HG02623 (cell line): ENCODE results near the gene SPNS2.

Experiments
- ATAC-seq: cut with Tn5 transposase; IDR thresholded peaks from one replicate; pipeline ENCODE4 v1.9.1; 2021; ENCODE audit warnings: moderate library complexity; ENCODE audit not compliant: unreplicated experiment

Gene SPNS2

GRCh38 chr17:4535667-4536258, 37.1 kb downstream of the SPNS2 start:
- no peak for ATAC-seq

- no peak for ATAC-seq
These were observed 37.6 kb downstream of the SPNS2 start for GRCh38 chr17:4536259-4536741.

GRCh38 chr17:4536742-4537411, 38.2 kb downstream of the SPNS2 start:
- ATAC-seq: no peak

- no peak for ATAC-seq
These were observed 39.0 kb downstream of the SPNS2 start for GRCh38 chr17:4537451-4538235.

GRCh38 chr17:4538236-4539002, 39.7 kb downstream of the SPNS2 start:
- ATAC-seq: no peak

GRCh38 chr17:4539025-4539424, 40.3 kb downstream of the SPNS2 start:
- ATAC-seq: no peak

- no peak for ATAC-seq
These were observed 41.0 kb downstream of the SPNS2 start for GRCh38 chr17:4539576-4540223.

- ATAC-seq: no peak
These were observed 41.6 kb downstream of the SPNS2 start for GRCh38 chr17:4540224-4540651.

GRCh38 chr17:4540687-4541327, 42.1 kb downstream of the SPNS2 start:
- ATAC-seq: no peak

- ATAC-seq: no peak
These were observed 42.8 kb downstream of the SPNS2 start for GRCh38 chr17:4541328-4542002.

GRCh38 chr17:4542003-4542725, 43.5 kb downstream of the SPNS2 start:
- no peak for ATAC-seq

GRCh38 chr17:4542726-4543191, 44.1 kb downstream of the SPNS2 start:
- no peak for ATAC-seq

GRCh38 chr17:4543557-4544026, 44.9 kb downstream of the SPNS2 start:
- ATAC-seq: no peak

- ATAC-seq: no peak
These were observed 45.7 kb downstream of the SPNS2 start for GRCh38 chr17:4544135-4544950.

GRCh38 chr17:4544951-4545216, 46.2 kb downstream of the SPNS2 start:
- ATAC-seq: no peak

- no peak for ATAC-seq
These were observed 46.7 kb downstream of the SPNS2 start for GRCh38 chr17:4545217-4545951.

- ATAC-seq: no peak
These were observed 48.6 kb downstream of the SPNS2 start for GRCh38 chr17:4547118-4547906.
